HG03196 (cell line): Measurements from ENCODE around the gene VMAC.

Experiments used
- ATAC-seq: cut with Tn5 transposase; IDR thresholded peaks from one replicate; pipeline ENCODE4 v1.9.1; 2021; ENCODE audit not compliant: unreplicated experiment

VMAC gene

DNA sequence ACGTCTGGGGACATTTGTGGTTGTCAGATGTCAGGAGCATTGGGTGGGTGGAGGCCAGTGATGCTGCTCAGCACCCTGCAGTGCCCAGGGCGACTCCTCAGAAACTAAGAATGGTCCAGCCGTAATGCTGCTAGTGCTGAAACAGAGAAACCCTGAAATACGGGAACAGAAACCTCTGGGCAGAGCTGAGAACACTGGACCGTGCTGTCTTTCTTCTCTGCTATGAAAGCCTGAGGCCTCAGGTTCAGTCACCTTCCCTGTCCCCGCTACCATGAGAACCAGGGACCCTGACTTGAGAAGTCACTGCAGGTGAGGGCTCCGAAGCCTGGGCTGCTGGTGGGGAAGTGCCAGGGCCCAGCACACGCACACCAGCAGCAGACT is 22.8 kb downstream of the VMAC start:
- ATAC-seq: no peak

DNA sequence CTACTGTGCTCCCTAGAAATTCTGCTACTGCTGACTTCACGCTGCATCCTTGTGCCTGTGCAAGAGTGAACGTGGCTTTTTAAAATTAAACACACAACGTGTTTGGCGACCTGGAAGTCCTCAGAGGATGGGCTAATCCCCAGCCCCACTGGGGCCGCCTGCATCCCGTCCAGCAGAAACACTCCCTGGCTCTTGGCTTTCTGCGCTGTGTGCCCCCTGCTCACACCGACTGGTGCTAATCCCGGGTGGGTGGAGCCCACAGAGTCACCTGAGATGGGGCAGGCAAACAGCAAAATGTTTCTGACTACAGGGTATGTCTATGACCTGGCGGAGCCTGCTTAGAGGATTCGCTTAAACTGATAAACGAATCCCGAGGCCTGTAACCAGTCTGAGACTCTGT is 24.5 kb downstream of the VMAC start:
- ATAC-seq: no peak

DNA sequence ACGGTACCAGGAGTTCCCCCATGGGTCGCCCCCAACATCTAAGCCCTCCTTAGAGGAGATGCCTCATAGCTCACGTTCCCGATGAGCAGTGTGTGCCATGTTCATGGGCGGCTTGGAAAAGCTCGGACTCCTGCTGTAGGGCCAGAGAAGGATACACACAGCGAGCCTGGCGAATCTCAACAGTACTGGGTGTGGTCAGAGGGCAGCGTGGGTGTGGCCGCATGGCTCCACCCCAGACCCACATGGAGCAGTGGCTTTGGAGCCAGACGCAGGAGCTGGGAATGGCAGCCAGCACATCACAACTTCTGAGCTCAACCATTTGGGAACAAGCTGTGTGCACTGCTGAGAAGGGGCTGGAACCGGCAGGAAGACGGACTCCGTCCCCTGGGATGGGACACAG is 25.0 kb downstream of the VMAC start:
- ATAC-seq: no peak

DNA sequence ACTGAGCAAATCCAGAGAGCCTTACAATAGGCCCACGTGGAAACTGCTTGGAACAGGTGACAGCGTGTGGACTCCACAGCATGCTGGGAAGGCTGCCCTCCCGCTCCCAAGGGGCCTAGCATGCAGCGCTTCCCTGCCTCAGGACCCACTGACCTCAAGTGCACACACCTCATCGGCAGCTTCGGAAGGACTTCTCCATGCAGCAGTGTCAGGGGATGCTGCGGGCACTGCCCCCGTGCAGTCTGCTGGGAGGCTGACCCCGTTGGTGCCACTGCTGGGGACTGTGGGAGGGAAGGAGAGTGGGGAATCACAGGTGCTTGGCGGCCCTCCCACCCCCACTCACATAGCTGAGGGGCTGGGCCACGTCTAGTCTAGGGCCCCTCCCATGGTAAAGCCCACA is 26.6 kb downstream of the VMAC start:
- no peak for ATAC-seq

DNA sequence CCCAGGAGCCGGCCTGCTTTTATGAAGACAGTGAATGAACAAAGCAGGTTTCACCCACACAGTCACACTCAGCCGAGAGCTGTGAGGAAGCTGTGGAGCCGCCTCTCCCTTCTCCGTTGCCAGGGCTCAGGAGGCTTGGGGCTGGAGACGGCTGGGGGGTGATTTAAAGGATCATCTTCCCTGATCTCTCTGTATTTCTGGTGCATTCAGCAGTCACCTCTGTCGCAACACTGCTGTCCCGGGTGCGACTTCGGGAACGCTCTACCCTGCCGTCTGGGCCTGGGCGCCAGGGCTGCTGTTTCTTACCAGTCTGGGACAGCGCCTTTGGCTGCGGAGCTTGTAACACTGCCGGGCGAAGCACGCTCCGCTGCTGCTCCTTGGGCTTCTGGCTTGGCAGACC is 27.5 kb downstream of the VMAC start:
- ATAC-seq: no peak

DNA sequence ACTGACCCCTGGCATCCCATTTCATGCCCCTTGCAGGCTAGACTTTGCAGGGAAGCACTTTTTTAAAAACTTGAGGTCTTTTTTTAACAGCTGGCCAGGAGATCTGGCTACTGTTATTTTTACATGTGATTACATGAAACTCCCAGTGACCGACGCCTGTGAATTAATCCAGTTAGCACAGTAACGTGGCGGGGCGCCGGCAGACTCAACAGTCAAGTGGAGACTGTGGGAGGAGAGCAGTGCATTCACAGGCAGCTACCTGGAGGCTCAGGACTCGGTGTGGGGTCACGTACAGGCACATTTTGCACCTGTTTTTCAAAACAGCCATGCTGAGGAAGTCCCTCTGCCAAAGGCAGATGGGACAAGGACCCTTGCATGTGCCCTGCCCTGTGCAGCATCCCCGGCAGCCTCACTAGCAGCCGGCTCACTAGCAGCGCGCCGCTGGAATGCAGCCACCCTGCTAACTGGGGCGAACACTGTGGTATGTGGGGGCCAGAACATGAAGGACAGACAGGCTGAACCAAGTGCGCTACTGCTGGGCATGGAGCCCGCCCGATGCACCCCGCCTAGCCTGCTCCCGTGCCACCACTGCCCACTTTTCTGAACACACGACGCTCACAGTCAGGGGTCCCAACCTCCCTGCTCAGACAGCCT is 28.1 kb downstream of the VMAC start:
- ATAC-seq: no peak

DNA sequence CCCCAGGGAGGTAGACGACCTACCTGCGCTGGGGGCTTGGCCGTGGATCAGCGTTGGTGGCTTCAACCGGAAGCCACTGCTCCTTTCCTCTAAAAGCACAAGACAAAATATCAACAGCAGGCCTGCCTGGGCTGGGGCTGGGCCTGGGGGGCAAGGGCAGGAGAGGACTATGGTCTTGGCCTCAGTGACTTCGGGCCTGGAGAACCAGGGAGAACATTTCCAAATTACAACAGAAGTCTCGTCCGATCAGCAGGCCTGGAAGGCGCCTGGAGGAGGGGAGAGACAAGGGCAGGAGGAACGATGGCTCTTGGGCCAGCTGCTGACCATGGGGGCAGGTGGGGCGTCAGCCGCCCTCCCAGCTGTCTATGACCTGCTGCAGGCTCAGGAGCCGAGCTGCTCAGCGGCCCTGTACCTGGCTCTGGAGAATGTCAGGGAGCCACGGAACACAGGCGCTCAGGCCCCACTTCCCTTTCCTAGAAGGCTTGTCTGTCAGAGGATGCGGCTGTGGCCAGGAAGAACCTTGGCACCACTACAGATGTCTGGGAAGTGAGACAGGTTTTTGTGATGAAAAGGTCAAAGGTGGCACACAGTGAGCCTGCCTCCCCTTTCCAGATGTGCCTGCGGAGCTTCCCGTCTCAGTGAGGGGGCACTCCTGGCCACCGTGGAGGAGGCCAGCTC is 28.9 kb downstream of the VMAC start:
- no peak for ATAC-seq

DNA sequence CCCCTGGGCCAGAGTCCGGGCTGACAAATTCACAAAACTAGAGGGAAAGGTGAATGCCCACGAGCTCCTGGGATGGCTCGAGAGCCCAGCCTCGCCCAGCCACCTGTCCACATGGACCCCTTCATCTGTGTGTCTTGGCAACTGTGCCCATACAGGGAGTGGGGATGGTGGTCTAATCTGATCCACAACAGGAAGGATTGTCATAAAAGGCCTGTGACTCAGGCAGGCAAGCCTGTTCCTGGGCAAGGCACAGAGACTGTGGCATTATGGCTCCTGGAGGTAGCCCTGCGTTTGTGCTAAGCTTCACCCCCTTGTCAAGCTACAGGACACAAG is 29.4 kb downstream of the VMAC start:
- ATAC-seq: no peak

DNA sequence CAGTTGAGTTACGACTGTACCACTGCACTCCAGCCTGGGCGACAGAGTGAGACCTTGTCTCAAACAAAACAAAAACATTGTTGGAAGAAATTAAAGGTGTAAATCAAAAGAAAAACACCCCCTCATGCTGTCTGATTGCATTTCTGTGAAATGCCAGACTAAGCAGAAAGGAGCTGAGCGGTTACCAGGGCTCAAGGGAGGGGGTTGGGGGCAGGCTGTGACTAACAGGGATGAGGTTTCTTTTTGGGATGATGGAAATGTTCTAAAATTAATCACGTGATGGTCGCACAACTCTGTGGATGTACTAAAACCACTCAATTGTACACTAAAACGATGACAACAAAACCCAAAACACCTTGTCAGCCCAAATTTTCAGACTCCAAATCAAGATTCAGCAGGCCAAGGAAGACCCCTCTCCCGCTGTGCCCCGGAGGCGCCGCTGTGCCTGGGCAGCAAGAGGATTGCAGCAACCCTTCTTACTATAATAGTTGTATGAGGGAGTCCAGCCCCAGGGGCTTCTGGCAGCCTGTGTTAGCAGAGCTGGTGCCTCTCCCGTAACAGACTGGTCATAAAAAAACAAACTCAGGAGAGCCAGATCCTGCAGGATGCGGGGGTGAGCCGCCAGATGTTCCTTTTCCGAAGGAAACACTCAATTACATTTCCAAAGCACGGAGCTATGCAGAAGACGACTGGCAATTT is 30.3 kb downstream of the VMAC start:
- no peak for ATAC-seq

DNA sequence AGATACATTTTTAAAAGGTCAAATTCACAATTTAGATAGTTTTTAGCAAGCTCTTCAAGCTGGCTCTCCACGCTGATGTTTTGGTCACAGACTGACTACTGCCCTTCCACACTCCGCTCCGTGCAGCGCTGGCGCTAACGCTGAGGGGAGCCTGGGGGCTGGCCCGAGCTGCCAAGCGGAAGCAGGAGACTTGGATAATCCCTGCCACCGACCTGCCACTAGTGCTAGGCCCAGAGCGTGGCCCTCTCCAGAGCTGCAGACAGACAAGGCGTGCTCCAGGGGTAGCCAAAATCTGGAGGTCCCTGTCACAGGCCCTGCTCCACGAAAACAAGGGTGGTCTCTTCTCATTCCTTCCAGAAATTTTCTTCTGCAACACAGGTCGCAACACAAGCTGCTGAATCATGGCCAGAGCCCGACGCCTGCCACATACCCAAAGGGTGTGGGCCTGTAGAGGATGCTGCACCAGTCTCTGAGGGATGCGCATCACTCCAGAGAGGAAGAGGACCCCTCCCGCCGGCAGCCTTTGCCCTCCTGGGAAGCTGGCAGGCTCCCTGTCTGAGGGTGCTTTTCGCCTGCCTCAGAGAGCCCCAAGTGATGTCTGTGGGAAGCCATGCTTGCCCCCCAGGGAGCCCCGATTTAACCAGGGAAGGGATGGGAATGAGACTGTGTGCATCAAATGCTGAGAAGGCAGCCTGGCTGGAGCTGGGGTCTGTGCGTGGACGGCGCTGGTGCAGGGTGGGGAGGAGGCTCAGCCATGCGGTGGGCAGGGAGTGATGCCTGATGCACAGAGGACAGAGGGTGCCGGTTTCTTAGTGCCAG is 31.0 kb downstream of the VMAC start:
- no peak for ATAC-seq

DNA sequence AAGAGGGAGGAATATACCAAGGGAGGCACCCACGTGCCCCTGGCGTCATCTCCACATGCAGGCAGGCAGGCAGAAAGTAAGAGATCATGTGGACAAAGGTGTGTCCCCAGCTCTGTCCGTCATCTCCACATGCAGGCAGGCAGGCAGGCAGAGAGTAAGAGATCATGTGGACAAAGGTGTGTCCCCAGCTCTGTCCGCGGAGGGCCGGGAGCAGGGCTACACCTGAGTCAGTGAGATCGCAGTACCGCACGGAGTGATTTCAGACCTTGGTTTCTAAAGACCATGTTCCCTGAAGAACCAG is 31.6 kb downstream of the VMAC start:
- no peak for ATAC-seq

DNA sequence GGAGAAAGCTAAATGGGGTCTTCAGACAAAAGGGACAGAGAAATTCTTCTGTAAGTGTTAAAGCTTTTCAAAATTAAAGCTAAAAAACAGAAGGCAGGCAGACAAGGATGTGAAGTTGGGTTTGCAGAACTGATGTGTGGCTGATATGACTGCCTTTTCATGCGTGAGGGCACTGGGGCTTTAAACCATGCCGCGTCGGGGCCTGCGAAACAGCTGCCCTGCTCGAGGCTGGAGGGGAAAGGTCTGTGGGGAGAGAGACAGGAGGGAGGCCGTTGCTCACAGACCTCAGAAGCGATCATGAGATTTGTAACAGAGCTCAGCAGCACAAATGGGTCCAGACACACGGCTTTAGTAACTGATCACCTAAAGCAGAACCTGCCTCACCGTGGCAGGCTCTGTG is 32.9 kb downstream of the VMAC start:
- ATAC-seq: no peak

DNA sequence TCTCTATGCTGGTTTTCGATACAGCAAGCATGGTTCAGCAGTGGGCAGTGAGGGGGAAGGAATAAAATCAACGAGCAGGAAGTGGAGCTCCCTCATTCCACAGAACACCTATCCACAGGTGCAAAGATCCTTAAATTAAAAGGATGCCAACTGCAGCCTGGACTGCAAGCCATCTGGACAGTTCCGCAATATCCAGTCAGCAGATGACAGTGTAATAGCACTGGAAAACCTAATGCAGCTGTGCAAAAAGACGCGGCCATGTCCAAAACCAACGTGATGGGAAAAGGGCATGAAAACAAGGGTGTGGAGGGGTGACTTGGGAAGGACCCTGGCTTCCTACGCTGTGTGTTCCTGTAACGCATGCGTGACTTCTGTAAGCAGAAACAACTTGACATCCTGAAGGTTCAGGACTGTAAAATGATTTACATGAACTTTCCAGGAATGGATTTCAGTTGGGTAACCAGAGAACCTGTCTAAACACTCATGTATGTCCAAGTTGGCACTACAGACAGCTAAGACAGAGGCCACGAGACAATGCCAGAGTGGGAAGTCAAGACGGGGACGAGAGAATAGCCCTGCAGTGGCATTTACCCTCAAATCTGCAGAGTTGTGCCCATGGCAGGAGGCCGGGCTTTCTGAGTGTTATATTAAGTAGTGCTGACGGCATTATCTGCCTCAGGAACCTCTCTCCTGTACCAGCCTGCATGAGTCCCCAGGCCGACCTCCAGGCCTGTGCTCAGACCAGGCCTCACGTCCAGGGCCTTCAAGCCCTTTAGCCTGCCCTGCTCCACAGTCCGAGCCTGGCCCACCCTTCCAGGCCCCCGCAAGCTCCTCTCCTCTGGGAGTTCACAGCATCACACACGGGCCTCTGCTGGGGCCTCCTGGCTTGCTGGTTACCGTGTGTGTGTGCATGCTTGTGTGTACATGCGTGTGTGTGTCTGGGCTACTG is 35.9 kb downstream of the VMAC start:
- ATAC-seq: no peak

DNA sequence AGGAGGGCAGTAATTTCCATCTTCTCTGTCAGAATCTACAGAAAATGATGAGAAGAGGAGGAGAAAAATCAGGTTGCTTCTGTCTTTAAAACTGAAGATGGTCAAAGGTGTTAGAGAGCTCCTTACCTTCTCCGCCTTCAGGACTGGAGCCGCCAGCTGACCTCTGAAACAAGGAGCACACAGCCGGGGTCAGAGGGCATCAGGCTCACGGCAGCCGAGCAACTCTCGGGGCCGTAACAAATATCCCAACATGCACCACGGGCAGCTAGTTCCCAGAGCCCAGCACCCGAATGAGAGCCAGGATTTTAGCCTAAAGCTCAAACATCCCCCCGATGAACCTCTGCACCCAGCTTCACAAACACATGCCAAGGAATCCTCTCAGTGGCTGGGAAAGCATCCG is 37.0 kb downstream of the VMAC start:
- no peak for ATAC-seq

DNA sequence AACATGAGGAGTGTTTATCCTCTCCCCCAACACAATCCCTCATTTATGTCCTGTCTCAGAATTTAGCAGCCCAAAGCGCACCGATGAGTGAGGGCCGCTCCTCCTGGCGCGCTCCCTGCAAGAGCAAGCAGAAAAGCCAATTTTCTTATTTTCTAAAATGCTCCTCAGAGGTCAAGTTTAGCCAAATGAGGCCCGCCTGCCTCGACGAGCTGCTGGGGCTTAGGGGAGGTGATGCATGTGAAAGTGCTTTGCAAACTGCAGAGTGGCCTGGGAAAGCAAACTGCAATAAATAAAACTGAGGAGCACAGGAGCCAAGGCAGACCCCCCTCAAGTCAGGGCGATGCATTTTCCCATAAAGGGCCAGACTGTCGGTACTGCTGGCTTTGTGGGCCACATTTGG is 38.4 kb downstream of the VMAC start:
- no peak for ATAC-seq

DNA sequence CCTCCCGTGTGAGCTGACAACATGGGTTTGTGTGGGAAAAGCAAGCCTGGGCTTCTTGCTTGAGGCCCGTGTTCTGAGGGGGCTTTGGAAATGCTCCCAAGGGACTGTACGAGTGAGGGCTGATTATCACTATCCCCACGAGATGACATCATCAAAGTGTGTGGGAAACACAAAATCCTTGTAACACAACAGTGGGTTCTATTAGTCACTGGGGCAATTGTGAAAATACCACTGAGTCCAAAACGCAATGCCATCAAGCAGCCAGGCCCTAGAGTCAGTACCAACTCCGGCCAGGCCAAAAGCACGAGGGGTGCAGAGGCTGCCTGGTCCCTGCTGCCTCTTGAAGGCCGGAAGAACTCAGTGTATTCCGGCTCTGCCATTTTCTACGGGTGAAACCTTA is 39.0 kb downstream of the VMAC start:
- no peak for ATAC-seq

DNA sequence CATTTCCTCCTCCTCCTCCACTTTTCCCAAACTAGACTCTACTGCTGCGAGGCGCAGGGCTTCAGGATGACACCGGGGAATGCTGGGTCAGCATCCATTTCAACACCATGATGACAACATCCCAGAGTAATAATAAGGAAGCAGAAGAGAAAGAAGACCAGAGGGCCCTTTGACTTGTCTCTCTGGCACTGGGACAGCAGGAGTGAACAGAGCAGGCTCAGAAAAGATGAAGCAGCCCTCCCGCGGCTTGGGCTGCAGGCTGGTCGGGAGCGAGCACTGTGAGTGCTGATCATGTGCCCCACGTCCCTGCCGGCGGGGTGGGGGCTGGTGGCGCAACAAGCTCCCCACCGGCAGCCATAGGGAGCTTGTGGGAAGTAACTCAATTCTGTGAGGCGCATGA is 42.8 kb downstream of the VMAC start:
- ATAC-seq: no peak

DNA sequence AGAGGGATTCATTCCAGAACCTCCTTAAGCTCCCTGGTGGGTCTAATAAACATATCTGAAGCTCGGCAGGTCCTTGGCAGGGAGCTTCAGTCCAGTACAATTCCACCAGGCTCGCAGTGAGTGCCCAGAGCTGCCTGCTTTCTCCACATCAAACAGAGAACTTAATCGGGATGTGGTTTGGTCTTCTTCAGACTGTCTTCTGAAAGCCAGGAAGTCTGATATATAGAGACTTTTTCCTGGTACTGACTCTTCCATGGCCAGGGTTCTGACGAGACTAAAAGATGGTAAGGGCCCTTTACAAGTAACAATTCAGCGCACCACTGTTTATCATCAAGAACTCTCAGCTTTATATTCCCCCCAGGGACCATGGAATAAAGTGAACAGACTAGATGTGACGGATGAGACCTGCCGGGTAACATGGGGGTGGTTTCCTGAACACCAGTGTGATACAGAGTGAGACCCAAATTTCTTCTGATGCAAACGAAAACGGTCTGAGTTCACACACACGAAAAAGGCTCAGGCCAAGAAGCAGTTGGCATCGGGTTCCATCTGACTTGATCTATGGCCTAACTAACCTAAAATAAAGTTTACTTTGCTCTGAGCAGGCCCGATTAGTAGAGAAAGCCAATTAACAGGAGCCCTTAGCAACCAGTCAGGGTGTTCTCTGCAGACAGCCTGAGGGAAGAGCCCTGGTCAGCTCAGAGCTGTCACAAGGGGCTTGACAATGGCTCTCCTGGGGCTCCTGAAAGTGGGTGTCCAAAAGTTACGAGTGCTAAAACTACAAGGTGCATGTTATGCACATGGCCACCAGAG is 44.3 kb downstream of the VMAC start:
- ATAC-seq: no peak

DNA sequence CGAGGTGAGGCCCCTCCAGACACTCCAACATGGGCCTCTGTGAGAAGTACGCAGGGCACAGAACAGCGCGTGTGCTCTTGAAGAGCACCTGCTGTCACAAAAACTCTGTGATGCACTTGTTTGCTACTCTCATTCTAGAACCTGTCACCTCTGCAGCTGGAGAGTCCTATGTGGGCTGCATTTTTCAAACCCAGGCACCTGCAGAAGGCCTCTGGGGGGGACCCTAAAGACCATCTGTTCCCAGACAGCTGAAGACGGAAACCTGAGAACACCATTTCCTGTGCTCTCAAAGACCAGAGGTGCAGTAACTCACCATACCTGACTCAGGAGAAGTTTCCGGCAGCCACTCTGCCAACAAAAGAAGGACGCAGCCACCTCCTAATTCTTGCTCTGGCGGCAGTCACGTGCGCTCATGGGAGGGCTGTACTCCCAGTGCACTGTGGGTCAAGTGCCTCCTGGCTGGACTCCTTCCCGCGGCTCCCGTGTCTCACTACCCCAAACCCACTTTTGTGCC is 45.2 kb downstream of the VMAC start:
- ATAC-seq: no peak

DNA sequence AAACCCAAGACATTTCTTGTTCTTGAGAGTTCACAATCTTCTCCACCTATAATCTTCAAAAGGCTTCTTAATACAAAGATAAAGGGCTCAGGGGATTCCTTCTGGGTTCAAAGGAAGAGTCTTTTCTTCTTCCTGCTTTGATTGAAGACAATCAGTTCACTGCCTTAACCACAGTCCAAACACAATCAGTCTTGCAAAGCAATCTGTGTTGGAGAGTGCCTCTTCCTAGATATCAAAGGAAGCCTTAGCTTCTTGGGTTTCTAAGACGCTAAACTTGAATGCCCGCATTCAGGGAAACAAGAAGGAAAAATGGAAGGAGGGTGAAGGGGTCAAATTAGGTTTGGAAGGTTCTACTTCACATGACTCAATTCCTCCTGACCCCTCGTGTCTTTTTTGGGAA is 46.1 kb downstream of the VMAC start:
- no peak for ATAC-seq
